ENCODE results near the gene LRRN4. TPM values are rescaled to one million over a fixed set of nuclear protein-coding genes. Genes with fewer than 3 reads are reported as not detected.
"Not testable (repeated sequence)": the region's sequence is repeated elsewhere in the genome, so short reads cannot be mapped to it uniquely, and the experiment has no call there.

LRRN4 gene
- total RNA-seq, 4 donors from 2014 or later = not detected

DNA sequence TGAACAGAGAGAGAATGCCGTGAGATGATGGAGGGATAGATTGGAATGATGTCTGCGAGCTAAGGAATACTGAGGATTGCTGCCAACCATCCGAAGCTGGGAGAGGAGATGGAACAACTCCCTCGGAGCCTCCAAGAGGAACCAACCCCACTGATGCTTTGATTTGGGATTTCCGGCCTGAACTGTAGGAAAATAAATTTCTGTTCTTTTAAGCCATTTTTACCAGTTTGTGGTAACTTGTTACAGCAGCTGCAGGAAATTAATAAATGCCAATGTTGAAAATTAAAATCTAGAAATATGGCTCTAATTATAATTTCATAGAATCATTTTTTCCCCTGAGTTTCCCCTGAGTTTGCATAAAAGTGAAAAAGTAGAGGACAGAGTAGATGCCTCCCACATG, 14.1 kb downstream of the LRRN4 start:
- 67 to 69% methylated on average over 5 of the region's 5 CpGs for WGBS, 2 donors
- intact Hi-C loops (cut with DNase I; ENCODE audit: low total_unique reads) = no loop called here
- no peak for DNase-seq (ENCODE audit: low spot score in 2 of 2)
- TF ChIP-seq POLR2A (IDR thresholded peaks at IDR 0.05) = no peak
- TF ChIP-seq, protein P1, sequence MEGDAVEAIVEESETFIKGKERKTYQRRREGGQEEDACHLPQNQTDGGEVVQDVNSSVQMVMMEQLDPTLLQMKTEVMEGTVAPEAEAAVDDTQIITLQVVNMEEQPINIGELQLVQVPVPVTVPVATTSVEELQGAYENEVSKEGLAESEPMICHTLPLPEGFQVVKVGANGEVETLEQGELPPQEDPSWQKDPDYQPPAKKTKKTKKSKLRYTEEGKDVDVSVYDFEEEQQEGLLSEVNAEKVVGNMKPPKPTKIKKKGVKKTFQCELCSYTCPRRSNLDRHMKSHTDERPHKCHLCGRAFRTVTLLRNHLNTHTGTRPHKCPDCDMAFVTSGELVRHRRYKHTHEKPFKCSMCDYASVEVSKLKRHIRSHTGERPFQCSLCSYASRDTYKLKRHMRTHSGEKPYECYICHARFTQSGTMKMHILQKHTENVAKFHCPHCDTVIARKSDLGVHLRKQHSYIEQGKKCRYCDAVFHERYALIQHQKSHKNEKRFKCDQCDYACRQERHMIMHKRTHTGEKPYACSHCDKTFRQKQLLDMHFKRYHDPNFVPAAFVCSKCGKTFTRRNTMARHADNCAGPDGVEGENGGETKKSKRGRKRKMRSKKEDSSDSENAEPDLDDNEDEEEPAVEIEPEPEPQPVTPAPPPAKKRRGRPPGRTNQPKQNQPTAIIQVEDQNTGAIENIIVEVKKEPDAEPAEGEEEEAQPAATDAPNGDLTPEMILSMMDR (IDR thresholded peaks at IDR 0.05) = no peak
- no peak overlapping the region for H3K4me3 ChIP-seq (ENCODE audit: low read depth, poor library complexity, severe bottlenecking)

DNA sequence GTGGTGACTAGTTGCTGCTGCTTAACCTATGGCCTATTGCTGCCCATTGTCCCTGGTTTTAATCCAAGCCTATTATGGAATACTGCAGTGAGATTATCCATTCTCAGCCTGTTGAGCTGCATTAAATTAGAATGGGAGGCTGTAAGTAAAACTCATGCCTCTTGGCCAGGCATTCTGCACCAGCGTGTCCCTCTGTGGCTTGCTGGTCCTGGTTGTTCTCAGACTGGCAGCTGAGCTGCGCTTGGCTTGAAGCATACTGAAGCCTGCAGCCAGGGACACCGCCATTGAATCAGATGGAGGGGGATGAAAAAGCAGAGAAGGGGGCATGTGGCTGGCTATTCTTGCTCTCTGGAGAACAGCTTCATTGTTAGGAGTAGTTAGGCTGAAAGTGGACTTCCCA, 15.6 kb downstream of the LRRN4 start:
- intact Hi-C loops (cut with DNase I; ENCODE audit: low total_unique reads) = no loop called here
- DNase-seq (ENCODE audit: low spot score in 2 of 2) = no peak

DNA sequence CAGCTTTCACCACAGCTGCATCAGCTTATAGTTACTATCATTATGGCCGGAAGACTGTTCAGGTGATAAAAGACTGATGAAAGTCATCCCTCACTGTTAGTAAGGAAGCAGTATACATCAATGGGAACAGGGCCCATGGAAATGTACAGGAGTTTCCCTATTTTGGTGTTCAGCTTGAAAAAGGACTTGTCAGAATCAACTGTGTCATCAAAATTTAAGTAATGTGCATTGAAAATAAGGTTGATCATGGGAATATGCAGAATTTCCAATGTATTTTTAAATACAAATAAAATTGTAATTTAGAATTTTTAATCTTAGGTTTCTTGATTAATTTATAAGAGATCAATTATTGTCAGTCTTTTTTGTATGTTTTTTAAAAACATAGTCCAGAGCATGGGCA, 16.8 kb downstream of the LRRN4 start:
- WGBS, 2 donors = 98 to 100% methylated on average over 1 of the region's 1 CpG
- intact Hi-C loops (cut with DNase I; ENCODE audit: low total_unique reads) = no loop called here
- H3K4me3 ChIP-seq (ENCODE audit: low read depth, poor library complexity, severe bottlenecking) = no peak overlapping the region
- TF ChIP-seq POLR2A (IDR thresholded peaks at IDR 0.05) = no peak
- TF ChIP-seq, protein P1 (IDR thresholded peaks at IDR 0.05) = no peak
- DNase-seq (ENCODE audit: low spot score in 2 of 2) = no peak

More for the DNA sequence above, 15.6 kb downstream of the LRRN4 start:
- TF ChIP-seq POLR2A (IDR thresholded peaks at IDR 0.05) = no peak
- TF ChIP-seq, protein P1 (IDR thresholded peaks at IDR 0.05) = no peak
- no peak overlapping the region for H3K4me3 ChIP-seq (ENCODE audit: low read depth, poor library complexity, severe bottlenecking)
- 85 to 90% methylated on average over 3 of the region's 3 CpGs for WGBS, 2 donors

DNA sequence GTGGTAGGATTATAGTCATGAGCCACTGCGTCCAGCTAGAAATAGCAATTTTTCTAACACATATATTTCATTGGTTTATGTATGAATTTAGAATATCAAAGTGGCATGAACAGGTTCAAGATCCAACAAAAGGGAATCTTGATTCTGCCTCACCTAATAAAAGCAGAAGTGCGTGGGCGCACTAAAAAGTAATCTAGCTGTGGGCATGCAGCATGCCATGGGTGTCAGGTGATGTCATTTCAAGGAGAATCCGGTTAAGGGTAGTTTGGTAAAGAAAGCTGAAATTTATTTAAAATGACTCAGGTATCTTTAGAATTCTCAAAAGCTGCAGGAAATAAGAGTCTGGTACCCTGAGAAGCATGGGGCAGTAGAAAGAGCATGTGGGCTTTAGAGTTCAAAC, 17.6 kb downstream of the LRRN4 start:
- TF ChIP-seq, protein P1 (IDR thresholded peaks at IDR 0.05) = no peak
- TF ChIP-seq POLR2A (IDR thresholded peaks at IDR 0.05) = no peak
- intact Hi-C loops (cut with DNase I; ENCODE audit: low total_unique reads) = no loop called here
- WGBS, 2 donors = 93 to 98% methylated on average over 4 of the region's 4 CpGs
- H3K4me3 ChIP-seq (ENCODE audit: low read depth, poor library complexity, severe bottlenecking) = no peak overlapping the region
- DNase-seq (ENCODE audit: low spot score in 2 of 2) = no peak

DNA sequence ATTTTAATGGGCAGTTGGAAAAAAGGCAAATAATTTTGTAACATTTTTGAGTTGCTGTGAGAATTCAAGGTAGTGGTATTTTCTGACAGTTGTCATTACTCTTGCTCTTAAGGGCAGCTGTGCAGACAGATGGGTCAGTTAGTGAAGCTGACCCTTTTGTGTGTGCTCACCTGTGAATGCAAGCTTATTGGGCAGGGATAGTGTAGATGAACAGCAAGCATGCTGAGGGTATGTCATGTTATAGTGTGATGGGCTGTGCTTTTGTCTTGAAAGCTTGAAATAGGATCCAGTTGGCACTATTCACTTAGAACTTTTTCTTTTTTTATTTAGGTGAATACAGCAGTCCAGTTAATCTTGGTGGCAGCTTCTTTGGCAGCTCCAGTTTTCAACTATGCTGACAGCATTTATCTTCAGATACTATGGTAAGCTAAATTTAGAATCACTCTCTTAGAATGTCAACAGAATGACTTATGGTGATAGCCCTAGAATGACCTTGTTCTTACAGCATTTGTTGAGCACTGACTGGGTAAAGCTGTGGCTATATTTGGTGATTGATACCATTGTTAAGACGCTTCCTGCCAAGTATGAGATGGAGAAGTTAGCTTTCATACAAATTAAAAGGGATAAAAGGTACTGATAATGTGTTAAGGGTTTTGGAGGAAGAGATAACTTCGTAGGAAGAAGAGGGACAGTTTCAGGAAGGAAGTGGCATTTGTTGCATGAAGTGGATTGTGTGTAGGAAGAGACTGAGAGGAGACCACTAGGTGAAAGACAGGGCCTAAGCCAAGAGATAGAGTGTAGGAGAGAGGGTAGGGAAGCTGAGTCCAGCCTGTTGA, 19.5 kb downstream of the LRRN4 start:
- DNase-seq (ENCODE audit: low spot score in 2 of 2) = no peak
- TF ChIP-seq, protein P1 (IDR thresholded peaks at IDR 0.05) = no peak
- no peak for TF ChIP-seq POLR2A (IDR thresholded peaks at IDR 0.05)
- WGBS, 2 donors = 71 to 74% methylated on average over 2 of the region's 2 CpGs
- H3K4me3 ChIP-seq (ENCODE audit: low read depth, poor library complexity, severe bottlenecking) = no peak overlapping the region
- intact Hi-C loops (cut with DNase I; ENCODE audit: low total_unique reads) = no loop called here

DNA sequence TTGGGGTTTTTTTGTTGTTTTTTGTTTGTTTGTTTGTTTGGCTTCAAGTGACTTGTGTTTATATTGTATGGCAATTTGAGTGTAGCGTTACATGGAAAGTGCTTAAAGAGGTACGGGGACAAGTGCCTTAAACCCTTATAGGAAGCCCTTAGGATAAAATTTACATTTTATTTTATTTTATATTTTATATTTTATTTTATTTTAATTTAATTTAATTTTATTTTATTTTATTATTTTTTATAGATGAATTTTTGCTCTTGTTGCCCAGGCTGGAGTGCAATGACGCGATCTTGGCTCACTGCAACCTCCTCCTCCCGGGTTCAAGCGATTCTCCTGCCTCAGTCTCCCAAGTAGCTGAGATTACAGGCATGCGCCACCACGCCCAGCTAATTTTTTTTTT, 21.0 kb downstream of the LRRN4 start:
- H3K4me3 ChIP-seq (ENCODE audit: low read depth, poor library complexity, severe bottlenecking); intact Hi-C loops (cut with DNase I; ENCODE audit: low total_unique reads); DNase-seq (ENCODE audit: low spot score in 2 of 2): not testable (repeated sequence)
- WGBS, 2 donors = 95 to 96% methylated on average over 8 of the region's 8 CpGs

All from lower leg skin (tissue), 4 donors.